Spleen (tissue), 11 donors: ENCODE measurements around the gene ACADM. TPM values are rescaled to one million over a fixed set of nuclear protein-coding genes. Genes with fewer than 3 reads are reported as not detected.
A peak's percentile ranks its signal among the peaks of the same experiment; 100 is the strongest.

ENCODE experiments used
- DNase-seq: peaks from one replicate; pipeline ENCODE4 v3.0.0-alpha.2; 2020
- H3K27ac ChIP-seq, 8 donors: fragments of 200-600 bp; sonication (generic) in 7 of 8; 1 replicate in 4 of 8; 2 replicates in 4 of 8; pipeline versions ENCODE4 v1.5.0 to v1.8.0; 2016 to 2021; ENCODE audit warnings: inconsistent platforms in 4 of 8, mild to moderate bottlenecking in 4 of 8, moderate library complexity in 1 of 8
- H3K27me3 ChIP-seq, 7 donors: fragments of 200-600 bp; sonication (generic) in 6 of 7; replicated peaks in 1 of 7; 1 replicate in 4 of 7; 2 replicates in 3 of 7; pipeline versions ENCODE4 v1.5.0 to v1.8.0; 2016 to 2021; ENCODE audit warnings: inconsistent platforms in 3 of 7, mild to moderate bottlenecking in 1 of 7
- H3K36me3 ChIP-seq, 6 donors: fragments of 200-600 bp; sonication (generic) in 5 of 6; 1 replicate in 4 of 6; 2 replicates in 2 of 6; pipeline versions ENCODE4 v1.5.0 to v1.8.0; 2016 to 2021; ENCODE audit warnings: inconsistent platforms in 2 of 6
- H3K4me1 ChIP-seq, 6 donors: fragments of 200-600 bp; sonication (generic) in 5 of 6; 1 replicate in 3 of 6; 2 replicates in 3 of 6; pipeline versions ENCODE4 v1.5.0 to v1.8.0; 2016 to 2021; ENCODE audit warnings: inconsistent platforms in 3 of 6
- H3K4me3 ChIP-seq, 8 donors: fragments of 200-600 bp; sonication (generic) in 7 of 8; 1 replicate in 4 of 8; 2 replicates in 4 of 8; pipeline versions ENCODE4 v1.5.0 to v1.8.0; 2016 to 2021; ENCODE audit warnings: inconsistent platforms in 4 of 8, mild to moderate bottlenecking in 4 of 8, moderate library complexity in 2 of 8
- H3K9me3 ChIP-seq, 8 donors: fragments of 200-600 bp; sonication (generic) in 7 of 8; 1 replicate in 4 of 8; 2 replicates in 4 of 8; pipeline versions ENCODE4 v1.5.0 to v1.8.0; 2016 to 2021; ENCODE audit warnings: inconsistent platforms in 4 of 8
- CTCF ChIP-seq, 11 experiments: fragments of 200-600 bp in 7 of 11; fragments of 450-650 bp in 4 of 11; sonication (generic) in 4 of 11; IDR thresholded peaks in 8 of 11; conservative IDR thresholded peaks in 3 of 11; 1 replicate in 7 of 11; 2 replicates in 4 of 11; pipeline versions ENCODE4 v1.4.0 to v1.8.0; 2016 to 2021; ENCODE audit warnings: antibody characterized with exemption in 11 of 11, inconsistent platforms in 4 of 11, mild to moderate bottlenecking in 1 of 11
- POLR2A ChIP-seq, 3 donors: fragments of 450-650 bp; IDR thresholded peaks; one replicate each; pipeline ENCODE4 v1.5.1; 2017; ENCODE audit warnings: antibody characterized with exemption in 3 of 3, mild to moderate bottlenecking in 1 of 3
- POLR2AphosphoS5 ChIP-seq, 3 donors: sonication (generic); formaldehyde crosslinking; IDR thresholded peaks; one replicate each; pipeline ENCODE4 v1.5.1; 2017; ENCODE audit warnings: antibody characterized with exemption in 3 of 3
- WGBS, 5 donors: extraction: QIAGEN DNeasy Blood & Tissue Kit in 3 of 5; methylation state at CpG; one replicate each; pipeline versions ENCODE4 v1.1.5 to v1.1.7; 2013 to 2018; 5-methylcytosine and 5-hydroxymethylcytosine counted together
- intact Hi-C: fragments of 100-400 bp; cut with DNase I; formaldehyde crosslinking; loops from one replicate; pipeline ENCODE4 v1.15.0; 2023; ENCODE audit warnings: low total_unique reads
- polyA plus RNA-seq, 3 donors: library from polyadenylated mRNA; stranded (reverse); fragments of 200-250 nt; gene quantifications; one replicate each; pipeline ENCODE4 v1.2.1, GENCODE V29; 2013
- total RNA-seq, 7 donors: library from RNA; depleted of rRNA in 3 of 7; stranded (reverse); fragments of >200 nt in 3 of 7; fragmentation: NEBNext Ultra II Directional in 4 of 7; extraction: Animal tissue kit (Norgen Biotek cat#: 25700) in 4 of 7; gene quantifications; one replicate each; pipeline versions ENCODE4 v1.1.0 to v1.2.1, GENCODE V29; 2016 to 2021
- donor health status: healthy with polysubstance abuse.
- donor health status: DM: no; HTN: no; CAD: no; lungs with moderate emphysema.
- donor health status: DM: no; HTN: no; CAD: no.
- donor health status: Bipolar disorder and iron deficiency.
- donor health status: healthy.
- donor health status: DM: no; HTN: no; CAD: no.
- donor health status: DM: yes; HTN: yes; CAD: no.

The ACADM gene
- total and polyA plus RNA-seq, 10 donors = 25.8 to 74.4 (median 51.2) TPM

GRCh38 chr1:75722966-75723365 is 1.5 kb upstream of the ACADM start:
- Histone ChIP-seq H3K9me3 (no peaks in the 10 kb centered on the region), H3K27me3 (no peaks in the 10 kb centered on the region), H3K36me3 (no peaks in the 10 kb centered on the region), H3K4me1 (peaks cover 7 to 44% (median 35%) of the 10 kb centered on the region in 6 donors), H3K27ac (peak overlapping the region in 5 of 8 donors; percentile 92 to 96 (median 92)), H3K4me3 (peak overlapping the region in 1 of 8 donors; percentile 77)
- no peak for TF ChIP-seq POLR2AphosphoS5 (IDR thresholded peaks at IDR 0.05)
- no peak for TF ChIP-seq CTCF (IDR thresholded peaks at IDR 0.05 in 8 of 11, conservative IDR thresholded peaks at IDR 0.05 in 3 of 11)
- no peak for TF ChIP-seq POLR2A (IDR thresholded peaks at IDR 0.05)
- intact Hi-C loops = loop anchor here (10.0 kb wide), 1 partner anchor 62 kb away; the partner anchor contains the start of gene RABGGTB
- no peak for DNase-seq
- 97 to 99% (median 98%) methylated on average over 9 of the region's 9 CpGs for WGBS, 5 donors

- no peak for TF ChIP-seq POLR2A (IDR thresholded peaks at IDR 0.05)
- no peak for TF ChIP-seq POLR2AphosphoS5 (IDR thresholded peaks at IDR 0.05)
- TF ChIP-seq CTCF (IDR thresholded peaks at IDR 0.05 in 8 of 11, conservative IDR thresholded peaks at IDR 0.05 in 3 of 11) = no peak
- Histone ChIP-seq H3K27me3 (no peaks in the 10 kb centered on the region), H3K9me3 (no peaks in the 10 kb centered on the region), H3K27ac (peak overlapping the region; percentile 87 to 96 (median 92)), H3K4me3 (peak overlapping the region; percentile 65 to 82 (median 70)), H3K36me3 (no peaks in the 10 kb centered on the region), H3K4me1 (peaks cover 7 to 54% (median 37%) of the 10 kb centered on the region in 6 donors)
- 1 to 5% (median 3%) methylated on average over 19 to 30 of the region's 30 CpGs for WGBS, 5 donors
- DNase-seq = peak; percentile 95
- intact Hi-C loops = loop anchor here (10.0 kb wide), 1 partner anchor 61 kb away; the partner anchor contains the start of gene RABGGTB
Measured at GRCh38 chr1:75723989-75724471, 479 bp upstream of the ACADM start.

- intact Hi-C loops = loop anchor here (10.0 kb wide), 1 partner anchor 60 kb away; the partner anchor contains the start of gene RABGGTB
- Histone ChIP-seq H3K4me1 (peaks cover 7 to 55% (median 37%) of the 10 kb centered on the region in 6 donors), H3K4me3 (peak overlapping the region; percentile 65 to 82 (median 70)), H3K27ac (peak overlapping the region; percentile 87 to 96 (median 92)), H3K36me3 (peaks cover 0 to 5% (median 0%) of the 10 kb centered on the region in 6 donors), H3K9me3 (no peaks in the 10 kb centered on the region), H3K27me3 (no peaks in the 10 kb centered on the region)
- TF ChIP-seq POLR2AphosphoS5 (IDR thresholded peaks at IDR 0.05) = no peak
- TF ChIP-seq POLR2A (IDR thresholded peaks at IDR 0.05) = no peak
- no peak for TF ChIP-seq CTCF (IDR thresholded peaks at IDR 0.05 in 8 of 11, conservative IDR thresholded peaks at IDR 0.05 in 3 of 11)
- no peak for DNase-seq
- WGBS, 5 donors = 3 to 14% (median 4%) methylated on average over 1 of the region's 1 CpG
Measured at GRCh38 chr1:75725266-75725665, 757 bp downstream of the ACADM start.

- Histone ChIP-seq H3K4me3 (peak overlapping the region in 6 of 8 donors; percentile 65 to 82 (median 70)), H3K27me3 (no peaks in the 10 kb centered on the region), H3K4me1 (peaks cover 7 to 55% (median 37%) of the 10 kb centered on the region in 6 donors), H3K27ac (peak overlapping the region in 6 of 8 donors; percentile 89 to 96 (median 92)), H3K9me3 (no peaks in the 10 kb centered on the region), H3K36me3 (peaks cover 0 to 11% (median 0%) of the 10 kb centered on the region in 6 donors)
- TF ChIP-seq POLR2A (IDR thresholded peaks at IDR 0.05) = no peak
- TF ChIP-seq CTCF (IDR thresholded peaks at IDR 0.05 in 8 of 11, conservative IDR thresholded peaks at IDR 0.05 in 3 of 11) = no peak
- TF ChIP-seq POLR2AphosphoS5 (IDR thresholded peaks at IDR 0.05) = no peak
- 66 to 77% (median 70%) methylated on average over 11 of the region's 11 CpGs for WGBS, 5 donors
- intact Hi-C loops = loop anchor here (10.0 kb wide), 1 partner anchor 59 kb away; the partner anchor contains the start of gene RABGGTB
- DNase-seq = no peak
Measured at GRCh38 chr1:75725861-75726361, 1.4 kb downstream of the ACADM start.
